ENCODE results near the gene MAML3.
A peak's percentile ranks its signal among the peaks of the same experiment; 100 is the strongest.

Gene MAML3

GRCh38 chr4:140066031-140066930, 87.7 kb downstream of the MAML3 start:
- DNase-seq, result no peak

GRCh38 chr4:140065393-140065792, 88.6 kb downstream of the MAML3 start:
- no peak for DNase-seq

GRCh38 chr4:140061659-140062289, 92.2 kb downstream of the MAML3 start:
- DNase-seq, result no peak

GRCh38 chr4:140061194-140061593, 92.8 kb downstream of the MAML3 start:
- no peak for DNase-seq

- DNase-seq, result no peak
These were observed 94.8 kb downstream of the MAML3 start for GRCh38 chr4:140059159-140059558.

- DNase-seq, result peak; percentile 57
These were observed 96.3 kb downstream of the MAML3 start for GRCh38 chr4:140057701-140058100.

- DNase-seq, result no peak
These were observed 98.0 kb downstream of the MAML3 start for GRCh38 chr4:140056015-140056414.

- DNase-seq, result no peak
These were observed 99.1 kb downstream of the MAML3 start for GRCh38 chr4:140054861-140055260.

- DNase-seq, result no peak
These were observed 100.8 kb downstream of the MAML3 start for GRCh38 chr4:140053185-140053584.

- peak; percentile 70 for DNase-seq
These were observed 101.9 kb downstream of the MAML3 start for GRCh38 chr4:140052050-140052449.

GRCh38 chr4:140049849-140050637, 103.9 kb downstream of the MAML3 start:
- peak; percentile 81 for DNase-seq

GRCh38 chr4:140049024-140049848, 104.7 kb downstream of the MAML3 start:
- DNase-seq, result peak; percentile 85

GRCh38 chr4:140048419-140048995, 105.5 kb downstream of the MAML3 start:
- DNase-seq, result peak; percentile 43

- no peak for DNase-seq
These were observed 106.2 kb downstream of the MAML3 start for GRCh38 chr4:140047786-140048185.

- DNase-seq, result no peak
These were observed 106.9 kb downstream of the MAML3 start for GRCh38 chr4:140047017-140047640.

GRCh38 chr4:140046543-140046942, 107.4 kb downstream of the MAML3 start:
- DNase-seq, result peak; percentile 65

GRCh38 chr4:140046016-140046415, 108.0 kb downstream of the MAML3 start:
- peak; percentile 84 for DNase-seq

GRCh38 chr4:140044337-140044902, 109.6 kb downstream of the MAML3 start:
- DNase-seq, result no peak

GRCh38 chr4:140042634-140043033, 111.3 kb downstream of the MAML3 start:
- DNase-seq, result peak; percentile 82

- DNase-seq, result peak; percentile 50
These were observed 115.9 kb downstream of the MAML3 start for GRCh38 chr4:140038031-140038533.

Measured in hematopoietic multipotent progenitor cell treated with erythropoietin and hydrocortisone succinate and interleukin-3 and kit ligand, for 4 days (in vitro differentiated cells).